HG03097 (cell line): ENCODE measurements around the gene NEU3.
"Not testable (repeated sequence)": the region's sequence is repeated elsewhere in the genome, so short reads cannot be mapped to it uniquely, and the experiment has no call there.

Source experiments
- ATAC-seq: cut with Tn5 transposase; IDR thresholded peaks from one replicate; pipeline ENCODE4 v1.9.1; 2021; ENCODE audit not compliant: unreplicated experiment, low FRiP score

NEU3 gene

GRCh38 chr11:74988541-74989259 lies at the start of gene NEU3:
Gene NEU3, plus strand, starts transcription at chr11:74988933. Its CDS starts 128 bp downstream, at chr11:74989061.
- ATAC-seq: peak; percentile 65

- no peak for ATAC-seq
Observed at GRCh38 chr11:74941492-74941891, 47.2 kb upstream of the NEU3 start.

GRCh38 chr11:74942073-74942759 lies 46.5 kb upstream of the NEU3 start:
- no peak for ATAC-seq

DNA sequence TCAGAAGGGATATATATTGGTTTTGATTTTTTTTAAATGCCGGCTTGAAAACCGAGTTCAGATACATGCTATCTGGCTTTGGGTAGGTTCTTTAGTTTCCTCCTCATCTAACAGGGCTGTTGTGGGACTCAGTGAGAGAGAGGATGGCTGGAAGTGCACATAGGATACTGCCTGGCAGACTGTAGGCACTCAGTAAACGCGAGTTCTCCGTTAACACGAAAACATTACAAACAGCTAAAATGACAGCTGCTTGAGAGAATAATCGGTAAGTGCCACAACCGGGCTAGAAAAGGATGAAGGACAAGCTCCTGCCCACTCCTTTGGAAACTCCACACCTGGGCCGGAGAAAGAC lies 40.2 kb upstream of the NEU3 start:
- peak; percentile 8 for ATAC-seq

DNA sequence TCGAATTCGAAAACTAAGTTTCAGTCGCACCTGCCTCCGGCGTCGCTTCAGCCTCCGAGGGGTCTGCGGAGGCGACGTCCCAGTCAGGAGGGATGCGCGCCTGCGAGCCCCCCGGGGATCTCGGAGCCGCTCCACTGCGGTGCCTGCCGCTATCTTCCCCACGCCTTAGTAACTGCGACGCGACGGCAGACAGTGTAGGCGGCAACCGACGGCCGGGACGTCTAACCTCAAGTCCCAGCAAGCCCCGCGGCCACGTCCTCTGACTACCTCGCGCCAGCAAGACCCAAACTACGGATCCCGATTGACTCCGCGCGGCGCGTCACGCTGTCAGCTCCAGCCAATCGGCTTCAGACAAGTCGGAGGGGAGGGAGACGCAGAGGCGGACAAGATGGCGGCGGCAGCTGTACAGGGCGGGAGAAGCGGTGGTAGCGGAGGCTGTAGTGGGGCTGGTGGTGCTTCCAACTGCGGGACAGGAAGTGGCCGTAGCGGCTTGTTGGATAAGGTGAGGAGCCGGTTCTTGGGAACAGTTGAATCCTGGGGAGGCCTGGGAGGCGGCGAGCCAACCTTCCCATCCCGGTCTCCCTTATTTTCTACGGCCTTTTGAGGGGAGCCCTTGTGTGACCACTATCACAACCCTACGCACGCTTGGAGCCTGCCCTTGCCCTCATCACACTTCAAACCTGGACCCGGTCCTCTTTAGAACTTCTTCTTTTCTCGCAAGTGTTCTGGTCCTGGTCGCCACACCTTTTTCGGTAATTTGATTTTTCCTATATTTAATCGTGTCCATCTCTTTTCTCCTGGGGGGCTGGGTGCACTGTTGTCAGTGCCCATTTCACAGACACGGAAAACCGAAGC lies 39.6 kb upstream of the NEU3 start, which contains the start of the genes SPCS2 and XRRA1:
Gene SPCS2 (plus strand): TSS at position 369 of the 855 bp plus-strand sequence. CDS start 20 bp downstream, at position 389.
Gene XRRA1 (minus strand): TSS at position 194 of the 855 bp plus-strand sequence. CDS start 8,213 bp downstream, outside the sequence.
- peak; percentile 91 for ATAC-seq

- ATAC-seq: no peak
Observed at GRCh38 chr11:74949753-74950137, 39.0 kb upstream of the NEU3 start.

DNA sequence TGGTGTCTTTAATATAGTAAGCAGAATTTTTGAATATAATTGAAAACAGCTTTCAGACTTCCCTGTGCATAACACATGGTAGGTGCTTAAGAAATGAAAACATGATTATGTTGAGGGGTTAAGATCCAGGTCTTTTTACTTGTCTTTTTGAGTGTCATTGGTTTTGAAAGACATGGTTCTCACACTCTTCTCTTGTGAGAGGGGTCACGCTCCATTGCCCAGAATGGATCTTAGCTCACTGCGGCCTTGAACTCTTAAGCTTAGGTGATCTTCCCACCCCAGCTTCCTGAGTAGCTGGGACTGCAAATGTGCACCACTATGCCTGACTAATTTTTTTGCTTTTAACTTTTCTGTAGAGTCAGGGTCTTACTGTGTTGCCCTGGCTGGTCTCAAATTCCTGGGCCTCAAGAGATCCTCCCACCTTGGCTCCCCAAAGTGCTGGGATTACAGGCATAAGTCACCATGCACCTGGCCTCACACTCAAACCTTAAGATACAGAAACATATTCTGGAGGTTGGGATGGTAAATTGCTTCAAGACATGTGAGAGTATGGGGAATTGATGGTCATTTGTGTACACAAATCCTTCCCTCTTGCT lies 38.3 kb upstream of the NEU3 start:
- no peak for ATAC-seq

GRCh38 chr11:74951226-74951625 lies 37.5 kb upstream of the NEU3 start:
- no peak for ATAC-seq

GRCh38 chr11:74952752-74953151 lies 36.0 kb upstream of the NEU3 start:
- no peak for ATAC-seq

DNA sequence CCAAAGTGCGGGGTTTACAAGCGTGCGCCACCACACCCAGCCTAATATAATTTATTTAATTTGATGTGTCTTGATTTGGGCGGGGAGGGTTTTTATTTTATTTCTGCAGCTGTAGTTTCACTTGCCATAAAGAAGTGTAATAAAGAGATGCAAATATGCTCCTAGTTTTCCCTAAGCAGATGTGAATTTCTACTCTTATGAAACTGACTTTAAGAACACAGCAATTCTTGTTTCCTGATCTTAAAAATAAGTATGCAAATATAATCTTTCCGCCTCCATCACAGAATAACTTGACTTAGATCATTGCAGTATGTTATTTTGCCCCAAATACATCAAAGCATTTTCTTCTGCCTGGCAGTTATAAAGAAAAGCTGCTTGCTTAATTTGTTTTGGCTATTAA lies 35.3 kb upstream of the NEU3 start:
- ATAC-seq: no peak

GRCh38 chr11:74954199-74954598 lies 34.5 kb upstream of the NEU3 start:
- no peak for ATAC-seq

DNA sequence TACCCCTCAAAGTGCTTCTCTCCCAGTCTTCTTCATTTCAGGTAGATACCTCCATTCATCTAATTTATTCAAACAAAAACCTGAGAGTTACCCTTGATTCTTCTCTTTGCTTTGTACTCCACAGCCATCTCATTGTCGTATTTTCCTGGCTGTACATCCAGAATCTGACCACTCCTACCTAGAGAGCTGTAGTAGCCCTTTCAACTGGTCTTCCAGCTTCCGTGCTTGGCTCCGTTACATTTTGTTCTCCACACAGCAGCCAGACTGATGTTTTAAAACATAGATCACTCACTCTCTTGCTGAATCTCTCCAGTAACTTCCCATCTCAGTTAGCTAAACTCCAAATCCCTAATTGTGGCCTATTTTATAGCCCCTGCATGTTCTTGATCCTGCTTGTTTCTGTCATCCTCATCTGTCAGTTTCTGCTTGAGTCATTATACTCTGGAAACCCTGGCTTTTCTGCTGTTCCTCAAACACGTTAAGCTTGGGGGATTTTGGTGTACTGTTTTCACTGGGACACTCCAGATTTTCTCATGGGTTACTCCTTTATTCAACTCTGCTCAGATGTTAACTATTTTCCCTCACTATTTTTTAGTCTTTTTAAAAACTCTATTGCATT lies 32.2 kb upstream of the NEU3 start:
- ATAC-seq: no peak

DNA sequence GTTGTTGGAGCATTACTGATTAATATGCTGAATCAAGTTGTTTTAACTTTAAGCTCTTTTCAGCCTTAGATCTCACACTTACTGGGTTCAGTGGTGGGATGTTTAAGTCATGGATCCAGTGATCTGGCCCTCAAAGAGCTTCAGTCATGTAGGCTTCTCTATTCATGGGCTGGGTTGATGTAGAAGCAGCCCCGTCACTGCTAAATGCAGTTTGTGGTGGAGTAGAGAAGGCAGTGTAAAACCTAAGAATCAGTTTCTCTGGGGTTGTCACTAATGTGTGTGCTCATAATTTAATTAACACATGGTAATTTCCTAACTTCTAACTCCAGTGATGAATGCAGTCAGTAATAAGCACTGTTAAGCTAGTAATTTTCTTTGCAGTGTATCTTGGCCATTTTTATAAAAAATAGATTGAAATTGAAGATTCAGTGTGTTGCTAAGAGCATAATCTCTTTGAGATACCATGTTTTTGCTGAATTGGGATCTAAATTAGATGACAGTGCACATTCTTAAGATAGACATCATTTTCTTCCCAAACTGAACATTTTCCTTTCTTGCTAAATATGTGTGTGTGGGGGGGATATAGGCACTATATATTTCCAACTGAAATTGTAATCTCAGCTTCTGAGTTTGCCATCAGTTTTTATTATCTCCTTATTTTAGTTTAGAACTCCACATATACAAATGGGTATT lies 30.6 kb upstream of the NEU3 start:
- no peak for ATAC-seq

DNA sequence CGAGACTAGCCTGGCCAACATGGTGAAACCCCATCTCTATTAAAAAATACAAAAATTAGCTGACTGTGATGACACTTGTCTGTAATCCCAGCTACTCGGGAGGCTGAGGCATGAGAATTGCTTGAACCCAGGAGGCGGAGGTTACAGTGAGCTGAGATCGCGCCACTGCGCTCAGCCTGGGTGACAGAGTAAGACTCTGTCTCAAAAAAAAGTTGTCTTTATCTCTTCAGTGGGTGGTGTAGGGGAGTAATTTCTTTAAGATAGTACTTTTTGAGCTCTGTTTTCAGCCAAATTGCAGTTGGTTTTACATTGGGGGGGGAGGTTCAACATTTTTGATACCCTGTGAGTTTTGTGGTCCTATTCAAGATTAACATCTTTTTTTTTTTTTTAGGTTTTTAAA lies 28.6 kb upstream of the NEU3 start:
- not testable (repeated sequence) for ATAC-seq

- ATAC-seq: no peak
Observed at GRCh38 chr11:74966651-74967050, 22.1 kb upstream of the NEU3 start.

DNA sequence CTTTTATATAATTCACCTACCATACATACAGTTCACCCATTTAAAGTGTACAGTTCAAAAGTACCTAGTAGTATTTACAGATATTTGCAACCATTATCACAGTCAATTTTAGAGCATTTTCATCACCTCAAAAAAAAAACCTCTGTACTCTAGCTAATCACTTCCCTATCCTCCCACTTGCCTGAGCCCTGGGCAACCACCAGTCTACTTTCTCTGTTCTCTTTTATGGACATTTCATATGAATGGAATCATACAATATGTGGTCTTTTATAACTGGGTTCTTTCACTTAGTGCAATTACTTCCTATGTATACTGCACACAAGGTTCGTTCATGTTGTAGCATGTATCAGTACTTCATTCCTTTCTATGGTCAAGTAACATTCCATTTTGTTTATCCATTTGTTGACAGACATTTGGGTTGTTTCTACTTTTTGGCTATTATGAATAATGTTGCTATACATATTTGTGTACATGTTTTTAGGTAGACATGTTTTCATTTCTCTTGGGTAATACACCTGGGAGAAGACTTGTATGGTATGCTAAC lies 17.8 kb upstream of the NEU3 start:
- ATAC-seq: no peak

DNA sequence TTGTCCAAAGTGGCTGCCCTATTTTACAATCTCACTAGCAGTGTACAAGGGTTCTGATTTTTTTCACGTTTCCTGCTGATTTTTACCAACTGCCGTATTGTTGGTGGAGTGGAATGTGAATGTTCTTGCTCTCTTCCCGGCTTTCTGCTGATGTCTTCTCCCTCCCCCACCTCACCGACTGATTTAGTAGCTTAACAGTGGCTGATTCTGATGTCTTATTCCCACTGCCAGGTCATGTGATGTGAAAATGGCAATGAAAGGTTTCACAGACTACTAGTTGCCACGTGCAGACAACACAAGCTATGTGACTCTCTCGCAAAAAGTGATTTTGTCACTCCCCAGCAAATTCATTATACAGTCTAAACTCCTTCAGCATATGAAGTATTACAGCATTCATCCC lies 17.3 kb upstream of the NEU3 start:
- no peak for ATAC-seq

DNA sequence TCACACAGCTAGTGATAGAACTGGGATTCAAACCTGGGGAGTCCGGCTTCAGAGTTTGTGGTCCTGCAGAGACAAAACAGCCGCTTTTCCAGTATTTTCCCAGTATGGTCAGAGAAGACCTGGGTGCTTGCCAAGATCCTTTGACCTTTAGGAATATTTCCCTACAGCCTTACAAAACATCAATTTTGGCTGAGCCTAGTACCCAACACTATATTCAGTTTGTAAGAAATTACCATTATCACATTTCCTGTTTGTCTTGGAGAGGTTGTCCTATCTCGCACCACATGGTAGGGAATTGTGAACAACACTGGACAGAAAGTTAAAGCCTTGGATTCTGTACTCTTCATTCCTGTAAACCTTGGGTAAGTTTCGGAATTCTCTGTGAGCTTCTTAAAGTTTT lies 10.7 kb upstream of the NEU3 start:
- no peak for ATAC-seq

DNA sequence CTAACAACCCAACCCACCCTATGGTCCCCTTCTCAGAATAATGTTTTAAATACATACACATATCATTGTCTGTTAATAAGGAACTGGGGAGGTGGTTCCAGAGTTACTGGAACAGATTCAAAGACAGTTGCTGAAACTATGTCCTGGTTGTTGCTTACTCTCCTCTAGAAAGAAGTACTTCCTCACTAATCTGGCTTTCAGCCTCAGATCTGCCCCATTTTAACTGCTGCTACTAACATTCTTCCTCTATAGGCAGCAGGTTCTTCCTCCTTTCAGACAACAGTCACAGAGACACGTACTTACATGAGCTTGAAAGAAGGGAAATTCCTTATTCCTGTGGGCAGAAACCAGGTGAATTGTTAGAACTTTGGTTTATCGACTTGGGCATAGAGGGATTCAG lies 8.1 kb upstream of the NEU3 start:
- ATAC-seq: no peak

DNA sequence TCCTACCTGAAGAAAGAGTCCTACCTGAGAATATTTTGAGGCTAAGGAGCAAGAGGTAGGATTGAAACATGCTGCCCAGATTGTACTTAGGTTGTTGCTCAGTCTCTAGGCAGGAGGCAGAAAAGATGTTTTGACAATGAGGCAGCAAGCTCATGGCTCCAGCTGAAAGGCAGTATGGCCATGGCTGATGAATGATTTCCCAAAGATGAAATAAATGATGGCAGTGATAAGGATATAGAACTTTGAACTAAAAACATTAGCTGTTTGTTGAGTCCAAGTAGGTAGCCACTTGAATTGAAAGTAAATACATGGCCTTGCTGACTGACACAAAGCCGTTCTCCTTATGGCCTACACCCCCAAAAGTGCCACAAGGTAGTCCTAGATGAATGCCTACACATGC lies 6.8 kb upstream of the NEU3 start:
- ATAC-seq: no peak
